ENCODE measurements around the gene ZNF491. TPM values are rescaled to one million over a fixed set of nuclear protein-coding genes. Genes with fewer than 3 reads are reported as not detected.

The ZNF491 gene
- total RNA-seq, result 1.1 and 1.8 TPM in 2 replicates

GRCh38 chr19:11798391-11799330, at the start of gene ZNF491:
ZNF491 (plus strand) TSS chr19:11798523; CDS start chr19:11805954, 7,431 bp downstream.

GRCh38 chr19:11766597-11767591, 31.4 kb upstream of the ZNF491 start, which contains the start of gene ZNF441:
ZNF441 (plus strand) TSS chr19:11767000; CDS start chr19:11767194, 194 bp downstream.

GRCh38 chr19:11814029-11814699, 15.8 kb downstream of the ZNF491 start, which contains the start of gene ZNF440:
ZNF440 (plus strand) TSS chr19:11814273; CDS start chr19:11814448, 175 bp downstream.

GRCh38 chr19:11848594-11849469, 50.5 kb downstream of the ZNF491 start, which contains the start of gene ZNF439:
ZNF439 (plus strand) TSS chr19:11848726; CDS start chr19:11848868, 142 bp downstream.

Other genes starting within 250 kb of the ZNF491 start
- 13.3 and 14.2 TPM in 2 replicates for gene ELOF1, start 239.3 kb upstream of the ZNF491 start, total RNA-seq
- gene ACP5, start 220.9 kb upstream of the ZNF491 start, total RNA-seq, result 0.19 TPM in 1 of 2 replicates, not detected in the other
- gene ZNF627, start 201.0 kb upstream of the ZNF491 start, total RNA-seq, result 13.0 and 22.9 TPM in 2 replicates
- gene ZNF823, start 59.6 kb upstream of the ZNF491 start, total RNA-seq, result 7.8 and 13.2 TPM in 2 replicates
- gene ZNF441, start 31.5 kb upstream of the ZNF491 start, total RNA-seq, result 6.5 and 9.0 TPM in 2 replicates
- 5.5 and 11.3 TPM in 2 replicates for gene ZNF440, start 15.8 kb downstream of the ZNF491 start, total RNA-seq
- 1.8 and 2.3 TPM in 2 replicates for gene ZNF439, start 50.2 kb downstream of the ZNF491 start, total RNA-seq
- gene ZNF69, start 89.3 kb downstream of the ZNF491 start, total RNA-seq, result 4.5 and 13.5 TPM in 2 replicates
- 5.0 and 10.6 TPM in 2 replicates for gene ZNF700, start 126.6 kb downstream of the ZNF491 start, total RNA-seq
- gene ZNF763, start 166.5 kb downstream of the ZNF491 start, total RNA-seq, result 1.1 and 2.1 TPM in 2 replicates
- gene ZNF433, start 237.2 kb downstream of the ZNF491 start, total RNA-seq, result 1.6 and 2.0 TPM in 2 replicates